T47D (cell line): Measurements from ENCODE around the gene DCC.

Source experiments
- DNase-seq, 2 experiments: peaks; one replicate each; pipeline versions ENCODE4 v3.0.0 to v3.0.0-alpha.2; 2011 to 2012; ENCODE audit warnings: low read depth in 1 of 2, low spot score in 1 of 2
- JUND ChIP-seq: IDR thresholded peaks from 2 replicates; pipeline ENCODE4 v1.6.1; 2012; ENCODE audit warnings: low read depth
- in situ Hi-C: cut with HindIII; loops from 2 replicates; pipeline ENCODE4 v1.10.0; 2016; ENCODE audit warnings: low sequenced_read_pairs, low pct_unique_long_range_greater_than_20kb

DCC gene

DNA sequence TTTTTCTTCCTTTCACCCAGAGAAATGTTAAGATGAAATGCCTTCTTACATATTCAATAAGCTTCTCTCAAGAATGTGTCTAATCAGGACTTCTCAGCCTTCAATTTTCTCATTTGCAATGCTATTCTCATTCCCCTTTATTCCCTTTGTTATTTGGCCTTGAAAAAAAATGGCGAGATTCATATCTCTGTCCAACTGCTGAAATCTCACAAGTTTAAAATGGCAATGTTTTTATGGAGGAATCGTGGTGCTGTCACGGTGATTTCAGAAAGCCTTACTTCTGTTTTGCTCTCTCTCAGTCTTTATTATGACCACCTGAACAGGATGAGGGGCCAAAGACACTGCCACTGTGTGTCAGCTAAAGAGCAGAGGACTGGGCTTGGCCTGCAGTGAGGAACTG is 928.5 kb downstream of the DCC start:
- peak in 1 of 2 experiments; percentile 11 for DNase-seq
- in situ Hi-C loops, result no loop called here
- no peak for TF ChIP-seq JUND

DNA sequence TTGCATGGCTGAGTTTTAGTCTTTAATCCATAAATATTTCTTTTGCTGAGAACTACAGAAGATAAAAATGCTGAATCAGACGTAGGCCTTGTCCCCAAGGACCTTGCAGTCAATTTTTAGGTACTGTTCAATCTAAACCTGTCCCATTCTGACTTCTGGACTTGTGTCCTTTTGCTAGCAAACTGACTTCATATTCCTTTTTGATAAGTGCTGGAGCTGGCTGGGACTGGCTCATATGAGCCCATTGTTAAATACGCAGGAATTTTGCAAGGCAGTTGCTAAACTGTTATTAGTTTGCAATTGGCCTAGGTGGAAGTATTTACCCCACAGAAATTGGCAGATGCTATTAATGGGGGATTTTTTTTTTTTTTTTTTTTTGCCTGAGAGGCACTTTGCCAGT is 941.4 kb downstream of the DCC start:
- no peak for DNase-seq
- no peak for TF ChIP-seq JUND
- in situ Hi-C loops, result no loop called here

GRCh38 chr18:53283708-53284107 is 943.7 kb downstream of the DCC start:
- DNase-seq, result no peak
- no peak for TF ChIP-seq JUND
- in situ Hi-C loops, result no loop called here

DNA sequence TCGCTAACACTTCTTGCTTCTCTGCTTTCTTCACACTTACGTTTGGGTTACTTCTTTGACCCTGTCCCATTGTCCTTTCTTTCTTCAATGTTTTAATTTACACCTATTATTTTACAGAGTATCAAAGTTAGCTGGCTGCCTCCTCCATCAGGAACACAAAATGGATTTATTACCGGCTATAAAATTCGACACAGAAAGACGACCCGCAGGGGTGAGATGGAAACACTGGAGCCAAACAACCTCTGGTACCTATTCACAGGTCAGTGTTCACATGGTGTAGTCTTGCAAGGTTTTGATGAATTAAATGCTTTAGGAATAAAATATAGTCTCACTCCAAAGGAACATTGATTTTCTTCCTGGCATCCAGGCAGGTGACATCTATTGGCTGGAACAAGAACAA is 965.5 kb downstream of the DCC start:
- in situ Hi-C loops, result no loop called here

DNA sequence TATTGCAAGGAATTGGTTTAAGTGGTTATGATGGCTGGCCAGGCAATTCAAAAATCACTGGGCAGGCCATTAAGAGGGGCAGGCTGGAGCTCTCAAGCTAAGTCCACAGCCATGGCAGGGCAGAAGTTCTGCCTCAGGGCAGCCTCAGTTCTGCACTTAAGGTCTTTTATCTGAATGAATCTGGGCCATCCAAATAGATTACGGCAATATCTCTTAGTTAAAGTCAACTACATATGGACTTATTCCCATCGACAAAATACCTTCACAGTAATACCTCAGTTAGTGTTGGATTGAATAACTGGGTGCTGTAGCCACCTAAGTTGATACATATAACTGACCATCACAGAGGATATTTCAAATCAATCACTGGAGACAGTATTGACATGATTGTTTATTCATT is 979.6 kb downstream of the DCC start:
- in situ Hi-C loops, result no loop called here
- TF ChIP-seq JUND, result no peak

More for the DNA sequence above, 965.5 kb downstream of the DCC start:
- no peak for TF ChIP-seq JUND
- DNase-seq, result no peak

GRCh38 chr18:53322163-53322562 is 982.2 kb downstream of the DCC start:
- in situ Hi-C loops, result no loop called here
- TF ChIP-seq JUND, result no peak
- no peak for DNase-seq

More for the DNA sequence above, 979.6 kb downstream of the DCC start:
- no peak for DNase-seq

DNA sequence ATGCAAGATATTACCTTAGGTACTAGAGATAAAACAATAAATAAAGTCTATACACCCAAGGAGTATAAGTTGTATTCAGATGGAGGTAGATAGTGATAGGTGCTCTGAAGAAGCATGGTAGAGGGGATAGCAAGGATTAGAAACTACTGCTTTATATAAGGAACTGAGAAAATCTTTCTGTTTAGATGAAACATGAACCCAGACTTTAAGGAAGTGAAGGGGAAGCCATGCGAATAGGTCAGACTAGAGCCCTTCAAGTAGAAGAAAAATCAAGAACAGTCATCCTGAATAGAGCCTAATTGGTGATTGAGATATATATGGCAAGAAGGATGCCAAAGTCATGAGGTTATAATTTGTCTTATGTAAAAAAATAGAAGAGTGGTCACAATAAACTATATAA is 984.4 kb downstream of the DCC start:
- no peak for TF ChIP-seq JUND
- in situ Hi-C loops, result no loop called here
- no peak for DNase-seq

DNA sequence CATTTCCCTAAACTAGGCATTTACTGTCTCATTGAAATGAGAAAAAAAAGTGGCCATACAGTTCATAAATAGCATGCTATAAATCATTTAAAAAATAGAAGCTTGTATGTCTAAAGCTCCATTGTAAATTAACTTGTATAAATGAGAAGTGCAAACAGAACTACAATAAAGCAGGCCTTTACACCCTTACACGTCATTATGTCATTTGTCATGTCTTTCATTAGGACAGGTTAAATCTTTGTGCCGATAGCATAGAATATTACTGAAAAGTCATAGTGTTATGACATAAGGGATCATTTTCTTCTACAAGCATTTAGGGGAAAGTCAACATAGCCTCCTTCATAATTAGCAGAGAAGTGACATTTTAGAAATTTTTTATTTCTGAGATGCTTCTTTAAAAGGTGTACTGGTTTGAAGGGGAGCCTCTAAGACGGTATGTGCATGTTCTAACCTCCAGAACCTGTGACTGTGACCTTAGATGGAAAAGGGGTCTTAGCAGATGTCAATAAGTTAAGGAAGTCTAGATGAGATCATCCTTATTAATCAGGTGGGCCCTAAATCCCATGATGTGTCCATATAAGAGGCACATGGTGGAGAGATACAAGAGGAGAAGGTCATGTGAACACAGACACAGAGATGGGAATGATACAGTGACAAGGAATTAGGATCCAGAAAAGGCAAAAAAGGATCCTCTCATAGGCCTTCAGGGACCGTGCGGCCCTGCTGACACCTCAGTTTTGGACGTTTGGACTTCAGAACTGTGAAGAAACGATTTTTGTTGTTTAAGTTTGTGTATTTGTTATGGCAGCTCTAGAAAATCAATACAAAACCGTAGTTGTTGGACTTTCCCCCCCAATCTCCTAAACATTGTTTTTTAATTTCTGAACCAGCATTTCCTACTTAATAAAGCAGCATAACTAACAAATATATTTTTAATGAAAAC is 1020.8 kb downstream of the DCC start:
- in situ Hi-C loops, result no loop called here
- TF ChIP-seq JUND, result no peak
- no peak for DNase-seq

- no peak for TF ChIP-seq JUND
- DNase-seq, result peak in 1 of 2 experiments; percentile 48
- in situ Hi-C loops, result no loop called here
Observed at GRCh38 chr18:53375621-53376020, 1035.6 kb downstream of the DCC start.

GRCh38 chr18:53380063-53380639 is 1040.2 kb downstream of the DCC start:
- DNase-seq, result peak; percentile 8 to 68
- in situ Hi-C loops, result no loop called here
- no peak for TF ChIP-seq JUND

DNA sequence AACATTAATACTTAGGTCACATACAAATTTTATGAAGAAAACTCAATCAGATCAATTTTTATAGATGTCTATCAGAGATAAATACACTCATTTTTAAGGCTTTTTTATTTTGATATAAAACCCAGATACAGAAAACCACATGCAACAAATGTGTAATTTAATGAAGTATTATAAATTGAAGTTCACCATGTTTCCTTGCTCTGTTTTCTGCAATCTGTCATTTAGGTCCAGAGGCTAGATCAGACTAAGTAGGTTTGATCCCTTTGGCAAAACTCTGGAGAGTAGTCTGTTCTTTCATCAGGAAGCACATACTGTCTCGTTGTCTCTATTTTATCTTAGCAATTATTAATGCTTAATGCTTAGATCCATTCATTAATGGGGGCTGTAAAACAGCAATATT is 1042.9 kb downstream of the DCC start:
- no peak for TF ChIP-seq JUND
- no peak for DNase-seq
- in situ Hi-C loops, result no loop called here

DNA sequence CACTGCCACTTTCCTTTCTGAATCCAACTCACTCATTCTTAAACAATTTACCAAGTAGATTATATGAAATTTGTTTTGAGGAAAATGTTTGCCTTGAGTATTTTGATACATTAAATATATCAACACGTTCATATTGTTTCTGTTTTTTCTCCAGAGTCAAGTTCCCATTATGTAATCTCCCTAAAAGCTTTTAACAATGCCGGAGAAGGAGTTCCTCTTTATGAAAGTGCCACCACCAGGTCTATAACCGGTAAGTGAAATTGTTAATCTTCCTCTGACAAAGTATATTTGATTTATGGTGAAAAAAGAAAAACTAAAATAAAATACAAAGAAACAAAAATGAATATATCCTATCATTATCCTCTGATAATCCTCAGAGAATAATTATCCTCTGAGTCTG is 1045.9 kb downstream of the DCC start:
- no peak for DNase-seq
- in situ Hi-C loops, result no loop called here
- no peak for TF ChIP-seq JUND

DNA sequence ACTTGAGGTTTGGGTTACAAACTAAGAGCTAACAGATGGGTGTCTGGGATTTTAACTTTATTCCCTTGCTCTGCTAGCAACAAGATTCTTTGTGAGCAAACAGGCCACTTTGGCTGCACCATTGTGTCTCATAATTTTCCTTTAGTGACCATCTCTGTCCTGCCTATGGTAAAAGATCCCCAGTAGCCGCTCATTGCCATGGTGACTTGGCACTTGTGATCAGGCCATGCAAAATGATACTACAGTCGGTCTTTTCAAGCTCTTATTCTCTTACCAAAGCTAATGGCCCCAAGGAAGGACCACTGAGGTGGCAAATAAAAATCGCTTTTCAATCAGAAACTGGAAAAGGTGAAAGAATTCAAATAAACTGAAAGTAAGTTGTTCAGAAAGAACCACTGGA is 1047.6 kb downstream of the DCC start:
- in situ Hi-C loops, result no loop called here
- no peak for TF ChIP-seq JUND
- no peak for DNase-seq
